Cardiac muscle cell (in vitro differentiated cells and primary cell): ENCODE results near the gene RGS7BP. TPM values are rescaled to one million over a fixed set of nuclear protein-coding genes. Genes with fewer than 3 reads are reported as not detected.

ENCODE experiments used
- DNase-seq, 2 donors: peaks; one replicate each; pipeline versions ENCODE4 v3.0.0 to v3.0.0-alpha.2; 2010 to 2017; ENCODE audit warnings: low read depth in 1 of 2, low spot score in 1 of 2
- H3K27ac ChIP-seq: fragments of 200-600 bp; sonication (generic); 2 replicates; pipeline ENCODE4 v1.5.1; 2016
- H3K27me3 ChIP-seq: fragments of 200-600 bp; sonication (generic); 2 replicates; pipeline ENCODE4 v1.6.0; 2016; ENCODE audit warnings: control low read depth
- H3K36me3 ChIP-seq: fragments of 200-600 bp; sonication (generic); 2 replicates; pipeline ENCODE4 v1.5.1; 2016; ENCODE audit warnings: control low read depth
- H3K4me1 ChIP-seq: fragments of 200-600 bp; sonication (generic); 2 replicates; pipeline ENCODE4 v1.8.1; 2017; ENCODE audit warnings: low read depth, mild to moderate bottlenecking, mixed run types
- H3K4me3 ChIP-seq: fragments of 200-600 bp; sonication (generic); 2 replicates; pipeline ENCODE4 v1.5.1; 2016; ENCODE audit warnings: mild to moderate bottlenecking
- H3K9me3 ChIP-seq: fragments of 200-600 bp; sonication (generic); 2 replicates; pipeline ENCODE4 v1.5.1; 2017; ENCODE audit warnings: low read depth, mild to moderate bottlenecking, control low read depth
- polyA plus RNA-seq: library from polyadenylated mRNA; unstranded; fragments of >200 nt; fragmentation: Nextera tagmentation; extraction: Ambion mirVana; gene quantifications from 2 replicates; pipeline ENCODE4 v1.2.1, GENCODE V29; 2016
- total RNA-seq: library from RNA; depleted of rRNA; stranded (reverse); fragments of >200 nt; gene quantifications from 2 replicates; pipeline ENCODE4 v1.2.3, GENCODE V29; 2016
- TF ChIP-seq, protein P1 (sequence below): IDR thresholded peaks from 2 replicates; pipeline ENCODE4 v1.5.1; 2012; ENCODE audit warnings: low read depth, mild to moderate bottlenecking, low read length

Gene RGS7BP
- total and polyA plus RNA-seq, 2 experiments from 2014 or later = 0.45 TPM; not detected in 1

DNA sequence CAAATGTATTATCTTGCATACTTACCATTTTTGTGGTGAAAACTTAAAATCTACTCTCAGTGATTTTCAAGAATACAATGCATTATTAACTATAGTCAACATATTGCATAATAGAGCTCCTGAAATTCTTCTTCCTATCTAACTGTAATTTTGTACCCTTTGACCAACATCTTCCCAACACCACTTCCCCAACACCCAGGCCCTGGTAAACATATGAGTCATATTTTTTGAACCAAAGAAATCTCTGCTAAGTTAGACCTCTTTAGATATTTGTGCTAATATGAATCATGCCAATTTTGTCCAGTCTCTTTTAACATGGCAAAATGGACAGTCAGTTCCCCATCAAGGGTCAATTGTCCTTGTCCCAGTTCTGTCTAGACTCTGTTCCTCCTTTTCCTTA is 18.5 kb upstream of the RGS7BP start:
- Histone ChIP-seq H3K36me3 (no peaks in the 10 kb centered on the region), H3K27me3 (no peaks in the 10 kb centered on the region), H3K4me1 (no peaks in the 10 kb centered on the region), H3K9me3 (no peaks in the 10 kb centered on the region), H3K27ac (no peak overlapping the region), H3K4me3 (no peak overlapping the region)
- TF ChIP-seq, protein P1, sequence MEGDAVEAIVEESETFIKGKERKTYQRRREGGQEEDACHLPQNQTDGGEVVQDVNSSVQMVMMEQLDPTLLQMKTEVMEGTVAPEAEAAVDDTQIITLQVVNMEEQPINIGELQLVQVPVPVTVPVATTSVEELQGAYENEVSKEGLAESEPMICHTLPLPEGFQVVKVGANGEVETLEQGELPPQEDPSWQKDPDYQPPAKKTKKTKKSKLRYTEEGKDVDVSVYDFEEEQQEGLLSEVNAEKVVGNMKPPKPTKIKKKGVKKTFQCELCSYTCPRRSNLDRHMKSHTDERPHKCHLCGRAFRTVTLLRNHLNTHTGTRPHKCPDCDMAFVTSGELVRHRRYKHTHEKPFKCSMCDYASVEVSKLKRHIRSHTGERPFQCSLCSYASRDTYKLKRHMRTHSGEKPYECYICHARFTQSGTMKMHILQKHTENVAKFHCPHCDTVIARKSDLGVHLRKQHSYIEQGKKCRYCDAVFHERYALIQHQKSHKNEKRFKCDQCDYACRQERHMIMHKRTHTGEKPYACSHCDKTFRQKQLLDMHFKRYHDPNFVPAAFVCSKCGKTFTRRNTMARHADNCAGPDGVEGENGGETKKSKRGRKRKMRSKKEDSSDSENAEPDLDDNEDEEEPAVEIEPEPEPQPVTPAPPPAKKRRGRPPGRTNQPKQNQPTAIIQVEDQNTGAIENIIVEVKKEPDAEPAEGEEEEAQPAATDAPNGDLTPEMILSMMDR = no peak
- DNase-seq = no peak

DNA sequence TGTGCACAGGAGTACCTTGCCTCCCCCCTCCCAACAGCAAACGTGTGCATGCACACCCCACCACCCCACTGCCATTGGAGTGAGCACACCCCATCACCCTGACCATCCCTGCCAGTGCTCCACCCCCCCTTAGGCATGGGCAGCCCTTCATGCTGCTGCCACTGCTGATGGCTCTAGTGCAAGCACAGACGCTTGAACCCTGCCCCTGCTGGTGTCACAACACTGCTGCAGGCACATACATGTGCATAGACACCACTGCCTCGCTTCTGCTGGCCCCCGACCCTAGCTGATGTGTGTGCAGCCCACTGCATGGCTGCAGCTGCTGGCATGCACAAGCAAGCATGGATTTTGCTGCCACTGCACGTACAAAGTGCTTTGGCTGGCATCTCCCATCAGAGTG is 16.0 kb upstream of the RGS7BP start:
- DNase-seq = no peak
- Histone ChIP-seq H3K4me3 (no peak overlapping the region), H3K36me3 (no peaks in the 10 kb centered on the region), H3K27ac (no peak overlapping the region), H3K9me3 (no peaks in the 10 kb centered on the region), H3K4me1 (no peaks in the 10 kb centered on the region), H3K27me3 (no peaks in the 10 kb centered on the region)
- TF ChIP-seq, protein P1 = no peak

DNA sequence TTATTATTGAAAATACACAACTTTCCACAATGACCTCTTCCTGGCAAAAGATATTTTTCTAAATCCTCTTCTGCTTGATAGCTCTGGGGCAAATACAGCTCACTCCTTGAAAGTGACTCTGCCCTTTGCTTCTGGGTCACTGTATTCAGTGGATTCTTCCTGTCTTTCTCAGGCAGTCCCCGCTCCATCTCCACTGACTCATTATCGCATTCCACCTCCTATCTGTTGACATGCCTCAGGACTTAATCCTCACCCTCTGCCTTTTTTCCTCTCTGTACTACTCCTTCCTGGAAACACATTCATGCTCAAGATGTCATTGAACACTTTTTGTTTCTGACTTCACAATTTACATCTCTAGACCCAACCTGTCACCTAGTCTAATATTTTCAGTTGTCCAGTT is 8.4 kb upstream of the RGS7BP start:
- H3K27ac ChIP-seq = no peak overlapping the region
- H3K9me3 ChIP-seq = no peaks in the 10 kb centered on the region
- no peaks in the 10 kb centered on the region for H3K36me3 ChIP-seq
- peak in 1 of 2 donors; percentile 4 for DNase-seq
- H3K4me1 ChIP-seq = no peaks in the 10 kb centered on the region
- TF ChIP-seq, protein P1 = no peak
- H3K4me3 ChIP-seq = no peak overlapping the region
- H3K27me3 ChIP-seq = no peaks in the 10 kb centered on the region

DNA sequence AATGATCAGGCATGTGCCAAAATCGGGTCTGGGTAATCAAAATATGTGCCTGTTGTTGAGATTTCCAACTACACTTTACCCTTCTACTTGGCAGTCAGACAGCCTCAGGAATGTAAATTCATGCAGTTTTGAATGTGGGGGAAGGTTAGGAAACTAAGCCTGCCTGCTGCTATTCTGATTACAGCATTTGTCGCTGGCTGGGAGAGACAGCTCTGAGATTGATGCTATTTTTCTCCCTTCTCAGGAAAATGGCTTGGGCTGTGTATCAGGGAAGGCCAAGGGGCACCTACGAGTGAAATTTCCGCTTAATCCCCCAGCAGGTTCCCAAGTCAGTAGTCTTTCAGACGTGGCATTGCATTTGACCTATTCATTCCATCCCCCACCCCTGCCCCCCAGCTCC is 3.6 kb upstream of the RGS7BP start:
- Histone ChIP-seq H3K36me3 (no peaks in the 10 kb centered on the region), H3K27ac (no peak overlapping the region), H3K4me3 (no peak overlapping the region), H3K9me3 (no peaks in the 10 kb centered on the region), H3K4me1 (no peaks in the 10 kb centered on the region), H3K27me3 (peaks cover 32% of the 10 kb centered on the region)
- TF ChIP-seq, protein P1 = no peak
- peak in 1 of 2 donors; percentile 6 for DNase-seq

DNA sequence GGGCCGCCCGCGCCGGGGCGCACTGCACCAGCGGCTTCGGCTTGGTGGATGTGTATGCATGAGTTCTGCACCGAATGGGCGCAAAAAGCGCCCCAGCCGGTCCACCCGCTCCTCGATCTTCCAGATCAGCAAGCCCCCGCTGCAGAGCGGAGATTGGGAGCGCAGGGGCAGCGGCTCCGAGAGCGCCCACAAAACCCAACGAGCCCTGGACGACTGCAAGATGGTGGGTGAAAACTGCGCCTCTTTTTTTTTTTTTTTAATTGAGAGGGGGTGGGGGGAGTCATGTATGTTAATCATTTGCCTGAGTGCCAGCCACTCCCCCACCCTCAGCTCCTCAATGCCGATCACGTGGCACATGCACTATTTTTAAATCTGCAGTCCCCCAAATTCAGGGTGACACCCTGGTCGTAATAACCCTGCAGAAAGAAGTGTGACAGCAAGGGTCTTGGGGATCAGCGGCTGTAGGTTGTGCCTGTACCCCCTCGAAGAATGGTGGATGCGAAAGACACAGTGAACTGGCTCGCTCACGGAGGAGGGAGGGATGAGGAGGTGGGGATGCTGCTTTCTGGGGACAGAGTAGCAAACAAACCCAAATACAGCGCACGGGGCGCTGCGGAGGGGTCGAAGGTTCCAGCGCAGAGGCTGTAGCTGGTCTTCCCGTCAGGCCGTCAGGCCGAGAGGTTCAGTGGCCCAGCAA is 900 bp downstream of the RGS7BP start:
- Histone ChIP-seq H3K4me1 (no peaks in the 10 kb centered on the region), H3K27ac (no peak overlapping the region), H3K27me3 (peaks cover 72% of the 10 kb centered on the region), H3K36me3 (no peaks in the 10 kb centered on the region), H3K9me3 (no peaks in the 10 kb centered on the region), H3K4me3 (peak overlapping the region; percentile 47)
- DNase-seq = peak in 1 of 2 donors; percentile 24
- TF ChIP-seq, protein P1 = no peak

DNA sequence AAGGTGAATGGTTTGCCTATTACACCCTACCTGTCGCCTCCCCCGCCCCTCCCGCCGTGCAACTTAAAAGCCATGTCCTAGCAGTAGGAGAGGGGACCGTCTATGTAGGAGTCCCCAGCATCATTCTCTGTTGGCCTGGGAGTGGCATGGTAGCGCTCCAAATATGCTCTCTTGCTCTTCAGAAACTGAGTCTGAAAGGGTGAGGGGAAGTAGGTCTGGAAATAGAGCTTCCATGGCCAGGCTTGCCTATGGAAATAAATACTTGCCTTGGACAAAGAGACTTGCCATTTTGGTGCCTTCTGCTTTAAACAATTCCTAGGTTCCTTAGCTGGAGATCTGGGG is 1.4 kb downstream of the RGS7BP start:
- TF ChIP-seq, protein P1 = no peak
- Histone ChIP-seq H3K27me3 (peaks cover 72% of the 10 kb centered on the region), H3K27ac (no peak overlapping the region), H3K4me1 (no peaks in the 10 kb centered on the region), H3K9me3 (no peaks in the 10 kb centered on the region), H3K4me3 (peak overlapping the region; percentile 47), H3K36me3 (no peaks in the 10 kb centered on the region)
- DNase-seq = no peak
